GM19043 (cell line): ENCODE results near the gene HADH.
A peak's percentile ranks its signal among the peaks of the same experiment; 100 is the strongest.
"Not testable (repeated sequence)": the region's sequence is repeated elsewhere in the genome, so short reads cannot be mapped to it uniquely, and the experiment has no call there.

Experiments
- ATAC-seq: cut with Tn5 transposase; IDR thresholded peaks from one replicate; pipeline ENCODE4 v1.9.1; 2021; ENCODE audit warnings: low read depth; ENCODE audit not compliant: unreplicated experiment

Gene HADH

DNA sequence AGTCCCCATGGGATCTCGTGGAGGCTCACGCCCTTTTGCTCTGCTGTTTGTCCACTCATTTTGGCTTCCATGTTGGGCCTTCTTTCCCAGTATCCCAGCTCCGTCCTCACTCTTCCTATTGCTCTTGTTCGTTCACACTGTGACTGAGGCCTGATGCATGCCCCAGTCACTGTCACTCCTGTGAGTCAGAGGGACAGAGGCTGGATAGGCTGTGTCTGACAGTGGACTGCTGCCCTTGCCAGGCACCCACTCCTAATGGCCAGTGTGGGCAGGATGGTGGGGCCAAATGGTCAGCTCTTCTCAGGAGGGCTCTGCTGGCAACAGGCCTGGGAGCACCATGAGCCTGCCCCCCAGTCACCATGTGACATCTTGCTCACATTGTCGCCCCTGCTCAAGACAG is 40.0 kb downstream of the HADH start:
- no peak for ATAC-seq

DNA sequence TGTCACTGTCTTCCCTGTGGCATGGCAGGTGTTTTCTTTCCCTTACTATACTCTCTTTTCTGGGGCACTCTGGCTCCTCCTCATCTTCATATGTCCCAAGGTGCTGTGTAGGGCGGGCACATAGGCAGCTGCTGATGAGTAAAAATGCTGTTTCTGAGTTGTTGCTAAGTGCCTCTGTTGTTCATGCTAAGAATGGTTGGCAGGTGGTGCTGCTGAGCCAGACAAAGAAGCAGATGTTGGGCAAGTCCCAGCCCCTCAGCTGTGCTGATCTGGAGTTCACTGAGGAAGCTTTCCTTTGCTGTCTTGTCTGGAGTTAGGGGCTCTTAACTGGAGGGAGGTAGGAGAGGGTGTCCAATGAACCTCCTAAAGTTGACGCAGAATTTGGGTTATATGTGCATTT is 40.6 kb downstream of the HADH start:
- peak; percentile 97 for ATAC-seq

DNA sequence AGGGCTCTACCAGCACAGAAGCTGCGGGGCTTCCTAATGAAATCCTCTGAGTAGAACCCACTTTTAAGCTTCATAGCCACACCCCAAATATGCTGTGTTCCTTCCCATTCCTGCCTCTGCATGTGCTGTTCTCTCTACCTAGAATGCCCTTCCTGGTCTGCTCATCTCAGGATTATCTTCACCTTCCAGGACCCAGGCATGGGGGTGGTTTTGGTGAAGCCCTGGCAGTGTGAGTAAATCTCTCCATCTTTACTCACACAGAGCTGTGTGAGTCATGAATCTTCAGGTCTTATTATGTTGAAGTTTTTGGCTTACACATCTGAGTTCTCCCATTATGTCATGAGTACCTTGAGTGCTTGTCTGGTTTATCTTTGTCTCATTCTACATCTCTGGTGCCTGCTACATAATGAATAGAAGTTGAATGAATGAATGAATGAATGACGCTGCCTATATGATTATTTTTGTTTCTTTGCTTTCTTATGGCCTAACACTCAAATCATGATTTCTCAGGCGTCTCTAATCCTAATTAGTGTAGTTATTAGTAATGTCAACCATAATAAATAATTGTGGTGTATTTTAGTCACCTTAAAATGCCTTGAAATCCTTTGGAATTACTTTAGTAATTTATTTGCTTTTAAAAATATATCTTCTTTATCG is 41.9 kb downstream of the HADH start:
- no peak for ATAC-seq

DNA sequence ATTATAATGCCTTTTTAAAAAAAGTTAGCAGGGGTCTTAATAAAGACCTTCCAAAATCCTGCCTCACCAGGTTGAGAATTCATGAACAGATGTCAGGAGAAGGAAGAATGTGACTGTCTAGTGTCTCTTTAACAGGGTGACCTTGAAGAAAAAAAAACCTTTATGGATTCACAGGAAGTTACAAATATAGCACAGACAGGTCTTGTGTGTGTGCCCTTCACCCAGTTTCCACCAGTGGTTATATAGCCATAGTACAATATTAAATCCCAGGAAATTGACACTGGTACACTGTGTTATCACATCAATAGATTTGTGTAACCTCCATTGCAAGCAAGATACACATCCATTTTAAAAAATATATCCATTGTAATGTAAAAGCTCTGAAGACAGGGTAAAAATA is 43.7 kb downstream of the HADH start:
- ATAC-seq: no peak

DNA sequence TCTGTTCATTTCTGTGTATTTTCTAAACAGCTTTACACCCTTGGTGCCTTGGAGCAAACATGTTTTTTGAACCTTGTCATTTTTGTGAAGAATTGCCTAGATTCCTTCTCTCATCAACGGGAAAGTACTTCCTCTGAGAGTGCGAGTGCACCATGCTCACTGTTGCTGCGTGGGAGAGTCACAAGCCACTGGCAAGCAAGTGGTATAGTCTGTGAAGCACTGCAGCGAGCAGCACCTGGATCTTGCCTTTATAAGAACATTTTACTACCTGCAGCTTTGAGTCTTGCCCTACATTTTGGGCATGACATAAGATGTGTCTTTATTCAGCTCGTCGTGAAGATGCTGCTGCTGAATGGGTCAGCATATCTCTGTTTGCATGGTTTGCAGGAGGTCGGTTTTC is 44.9 kb downstream of the HADH start:
- no peak for ATAC-seq

DNA sequence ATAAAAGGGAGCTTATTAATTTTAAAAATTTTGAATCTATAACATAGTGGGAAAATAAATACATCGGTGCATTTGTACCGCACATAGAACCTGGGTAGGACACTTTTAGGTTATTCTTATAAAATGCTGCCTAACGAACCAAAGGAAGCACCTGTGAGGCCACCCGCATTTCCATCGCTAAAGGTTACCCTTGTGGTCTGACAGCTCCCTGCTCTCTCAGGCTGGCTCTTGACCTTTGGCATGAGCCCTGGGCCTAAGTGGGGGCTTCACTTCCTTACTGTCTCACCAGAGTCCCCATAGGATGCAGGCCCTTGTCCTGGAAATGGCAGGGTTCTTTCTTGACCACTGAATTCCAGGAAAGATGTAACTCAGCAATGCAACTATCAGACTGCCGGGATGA is 46.0 kb downstream of the HADH start:
- ATAC-seq: peak; percentile 35

DNA sequence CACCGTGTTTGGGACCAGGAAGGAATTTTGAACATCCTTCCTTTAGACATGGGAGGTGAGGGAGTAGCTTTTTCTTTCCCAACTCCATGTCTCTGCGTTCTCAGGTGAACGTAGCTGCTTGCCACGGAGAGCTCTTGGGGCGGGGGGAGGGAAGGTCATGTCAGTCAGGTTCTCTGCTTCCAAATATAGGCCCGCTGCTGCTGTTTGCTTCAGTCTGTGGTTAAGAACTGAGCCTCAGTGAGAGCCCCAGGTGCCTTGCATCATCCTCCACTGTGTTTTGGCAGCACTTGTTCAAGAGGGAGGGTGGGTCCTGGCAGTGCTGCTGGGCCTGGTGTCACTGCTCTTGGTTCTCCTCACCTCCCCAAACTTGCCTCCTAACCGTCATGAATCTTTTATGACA is 46.5 kb downstream of the HADH start:
- peak; percentile 97 for ATAC-seq

DNA sequence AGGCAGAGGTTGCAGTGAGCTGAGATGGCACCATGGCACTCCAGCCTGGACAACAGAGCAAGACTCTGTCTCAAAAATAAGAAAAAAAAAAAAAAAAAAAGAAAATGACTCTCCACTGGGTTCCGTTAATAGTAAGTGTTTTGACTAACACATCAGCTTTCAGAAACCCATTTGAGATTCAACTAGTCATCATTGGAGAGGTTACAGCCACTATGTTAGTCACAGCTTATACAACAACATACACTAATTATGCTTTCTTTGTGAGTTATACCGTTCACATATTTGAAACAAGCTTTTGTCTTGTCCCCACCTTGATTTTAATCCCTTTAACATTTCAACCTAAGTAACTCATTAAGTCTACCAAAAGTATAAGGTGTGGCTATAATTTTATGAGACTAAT is 48.2 kb downstream of the HADH start:
- ATAC-seq: no peak

DNA sequence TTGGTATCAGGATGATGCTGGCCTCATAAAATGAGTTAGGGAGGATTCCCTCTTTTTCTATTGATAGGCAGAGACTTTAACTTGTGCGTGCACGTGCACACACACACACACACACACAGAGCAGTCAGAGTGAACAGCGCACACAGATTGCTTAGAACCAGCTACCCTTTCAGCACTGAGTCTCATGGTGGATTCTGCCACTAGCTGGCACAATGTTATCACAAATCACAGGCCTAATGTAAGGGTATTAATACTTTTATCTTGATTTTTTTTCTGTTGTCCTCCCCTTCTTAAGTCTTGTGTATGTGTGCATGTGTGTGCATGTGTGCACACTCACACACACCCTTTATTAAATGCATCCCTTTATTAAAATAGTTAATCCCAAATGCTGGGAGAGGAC is 53.2 kb downstream of the HADH start:
- ATAC-seq: no peak

DNA sequence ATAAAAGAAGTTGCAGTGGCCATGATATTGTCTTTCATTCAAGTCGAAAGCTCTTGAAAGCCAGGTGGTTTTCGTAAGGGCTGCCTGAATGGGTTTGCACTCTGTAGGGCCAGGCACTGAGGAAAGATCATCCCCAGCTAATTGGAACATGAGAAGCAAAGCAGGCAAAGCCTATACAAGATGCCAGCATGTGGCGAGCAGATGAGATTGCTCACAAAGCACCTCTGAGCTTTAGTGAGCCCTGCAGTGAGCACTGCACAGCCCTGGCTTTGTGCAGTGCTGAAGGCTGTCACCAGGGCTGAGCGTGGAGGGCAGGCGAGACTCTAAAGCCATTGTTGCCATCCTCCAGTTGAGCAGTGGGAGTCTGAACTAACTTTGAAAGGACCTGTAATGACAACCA is 53.8 kb downstream of the HADH start:
- no peak for ATAC-seq

DNA sequence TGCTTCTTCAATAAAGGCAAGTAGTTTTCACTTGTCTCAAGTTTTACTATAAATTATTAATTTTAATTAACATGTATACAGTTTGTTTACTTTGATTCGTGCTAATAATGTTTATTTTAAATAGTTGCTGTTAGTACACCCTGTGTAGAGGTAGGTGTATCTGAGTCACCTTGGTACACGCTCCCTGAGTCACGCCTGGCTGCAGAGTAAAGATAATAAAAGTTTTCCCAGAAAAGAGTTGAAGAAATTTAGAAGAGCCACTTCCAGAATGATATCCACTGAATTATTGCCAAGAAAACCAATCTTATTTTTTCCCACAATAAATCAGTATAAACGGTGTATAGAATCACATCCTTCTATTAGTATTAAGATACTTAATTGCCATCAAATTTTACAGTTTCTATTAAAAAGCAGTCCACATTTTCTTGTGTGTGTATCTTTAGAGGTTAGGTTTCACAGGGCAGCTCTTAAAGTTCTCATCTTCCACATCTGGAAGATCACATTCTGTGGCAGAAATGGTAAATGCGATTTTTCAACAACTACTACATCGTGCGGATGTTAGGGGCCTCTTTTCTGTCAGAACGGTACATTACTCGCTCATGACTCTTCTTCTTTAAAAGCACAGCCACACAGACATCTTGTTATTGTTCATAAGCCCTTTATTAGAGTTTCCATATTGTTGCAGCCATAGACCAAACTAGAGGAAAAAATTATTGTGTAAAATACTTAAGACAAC is 55.4 kb downstream of the HADH start:
- no peak for ATAC-seq

DNA sequence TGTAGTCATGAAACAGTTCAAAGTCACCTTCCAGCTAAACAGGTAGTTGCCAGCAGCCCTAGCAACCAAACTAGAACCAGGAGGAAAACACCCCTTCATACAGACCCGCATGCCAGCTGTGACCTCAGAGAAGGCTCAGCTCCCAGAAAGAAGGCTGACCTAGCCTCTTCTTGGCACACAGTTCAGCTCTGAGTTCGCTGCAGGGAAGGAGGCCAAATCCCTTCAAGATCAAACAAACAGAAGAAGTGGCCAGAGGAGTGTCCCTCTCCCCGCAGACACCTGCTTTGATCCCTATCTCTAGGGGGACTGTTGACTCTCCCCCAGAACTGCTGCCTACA is 56.0 kb downstream of the HADH start:
- no peak for ATAC-seq

DNA sequence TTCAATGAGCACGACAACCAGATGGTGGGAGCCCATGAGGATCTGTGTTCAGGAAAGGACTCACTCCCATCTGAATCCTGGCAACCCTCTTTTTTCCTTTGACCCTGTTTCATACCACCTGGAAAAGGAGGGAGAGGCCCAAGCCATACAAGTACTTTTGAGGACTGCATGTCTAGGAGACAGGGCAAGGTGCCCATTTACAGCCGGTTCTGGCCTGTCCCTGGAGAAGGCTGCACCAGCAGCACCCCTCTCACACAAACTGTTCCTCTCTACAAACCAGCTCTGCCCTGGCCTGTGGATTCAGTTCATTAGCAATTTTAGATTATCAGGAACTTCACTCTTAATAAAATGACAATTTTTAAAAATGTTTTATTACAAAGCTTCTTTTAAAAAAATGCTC is 57.5 kb downstream of the HADH start:
- no peak for ATAC-seq

DNA sequence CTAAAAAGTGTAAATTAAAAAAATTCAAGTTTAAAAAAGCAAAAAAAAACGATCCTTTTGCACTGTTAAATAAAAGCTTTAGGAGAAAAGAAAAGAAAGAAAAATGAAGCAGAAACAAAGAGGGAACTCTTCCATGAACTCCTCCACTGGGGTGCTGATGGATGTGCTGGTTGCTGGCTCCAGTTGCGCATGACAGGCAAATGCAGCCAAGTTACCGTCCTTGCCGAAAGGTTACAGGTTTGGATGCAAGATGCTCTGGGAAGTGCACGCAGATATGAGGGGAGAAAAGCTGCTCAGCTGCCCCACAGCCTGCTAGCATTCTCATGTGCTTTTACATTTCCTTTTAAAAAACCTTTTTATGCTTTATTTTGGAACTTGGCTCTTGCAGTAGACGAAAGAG is 58.5 kb downstream of the HADH start:
- ATAC-seq: no peak

DNA sequence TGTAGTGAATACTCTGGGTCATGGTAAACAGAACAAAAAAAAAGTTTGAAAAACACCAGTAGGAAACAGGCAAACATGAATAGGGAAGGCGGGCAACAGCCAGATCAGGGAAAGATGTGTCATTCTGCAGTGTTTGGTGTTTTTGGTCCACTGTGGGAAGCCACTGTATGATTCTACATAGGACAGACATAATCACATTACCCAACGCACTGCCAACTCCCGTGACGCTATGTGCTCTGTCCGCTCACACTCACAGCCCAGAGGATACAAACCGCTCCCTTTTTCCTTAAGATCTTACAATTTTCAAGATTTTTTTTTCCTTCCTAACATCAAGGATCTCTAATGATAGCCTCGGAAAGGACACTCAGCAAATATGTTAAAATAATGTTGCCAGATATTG is 59.3 kb downstream of the HADH start:
- ATAC-seq: no peak

DNA sequence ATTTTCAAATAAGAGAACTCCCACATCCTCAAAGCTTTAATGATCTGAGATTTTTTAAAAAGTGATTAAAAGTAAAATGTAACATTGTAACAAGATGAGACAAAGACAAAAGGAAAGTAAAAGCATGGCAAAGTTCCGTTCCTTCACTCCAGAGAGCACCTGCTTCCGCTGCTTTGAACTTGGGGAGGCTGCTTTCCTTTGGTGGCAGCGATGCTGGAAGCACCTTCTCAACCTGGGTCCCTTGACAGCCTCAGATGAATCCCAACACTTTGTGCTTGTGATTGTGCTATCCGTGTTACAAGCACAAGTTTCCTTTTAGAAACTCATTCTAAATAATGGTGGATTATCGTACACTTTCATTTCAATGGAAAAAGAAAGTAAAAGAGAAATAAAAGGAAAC is 59.7 kb downstream of the HADH start:
- no peak for ATAC-seq

DNA sequence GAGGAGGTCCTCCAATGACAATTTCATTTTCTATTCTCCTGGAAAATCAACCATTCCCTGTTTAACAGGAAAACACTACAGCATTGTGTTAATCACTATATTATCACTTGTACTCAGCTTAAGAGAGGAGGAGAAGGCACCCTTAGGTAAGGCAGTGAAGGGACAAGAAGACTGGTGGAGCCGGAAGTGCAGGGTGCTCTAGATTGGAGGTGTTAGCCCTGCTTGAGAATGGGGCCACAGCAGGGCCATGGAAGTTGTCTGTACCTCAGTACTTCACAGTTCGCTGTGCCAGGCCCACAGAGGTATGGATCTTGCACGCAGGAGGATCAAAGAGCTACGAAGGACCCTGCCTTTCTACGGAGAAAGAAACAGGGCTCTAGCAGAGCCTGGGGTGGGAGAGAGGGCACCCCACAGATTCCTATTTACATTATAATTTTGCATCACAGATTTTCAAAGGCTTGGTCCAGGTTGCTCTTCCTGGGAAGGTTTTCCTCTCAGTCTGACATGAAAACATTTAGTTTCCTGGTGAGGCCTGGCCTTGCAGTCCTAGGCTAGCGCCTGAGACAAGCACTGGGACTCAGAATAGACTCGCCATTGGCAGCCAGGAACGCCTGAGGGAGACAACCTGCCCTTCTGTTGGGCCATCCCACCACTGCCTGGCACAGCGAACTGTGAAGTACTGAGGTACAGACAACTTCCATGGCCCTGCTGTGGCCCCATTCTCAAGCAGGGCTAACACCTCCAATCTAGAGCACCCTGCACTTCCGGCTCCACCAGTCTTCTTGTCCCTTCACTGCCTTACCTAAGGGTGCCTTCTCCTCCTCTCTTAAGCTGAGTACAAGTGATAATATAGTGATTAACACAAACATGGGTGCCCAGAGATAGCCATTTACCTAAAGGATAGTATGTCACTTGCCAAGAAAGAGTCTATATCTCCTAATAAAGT is 60.8 kb downstream of the HADH start:
- ATAC-seq: not testable (repeated sequence)

DNA sequence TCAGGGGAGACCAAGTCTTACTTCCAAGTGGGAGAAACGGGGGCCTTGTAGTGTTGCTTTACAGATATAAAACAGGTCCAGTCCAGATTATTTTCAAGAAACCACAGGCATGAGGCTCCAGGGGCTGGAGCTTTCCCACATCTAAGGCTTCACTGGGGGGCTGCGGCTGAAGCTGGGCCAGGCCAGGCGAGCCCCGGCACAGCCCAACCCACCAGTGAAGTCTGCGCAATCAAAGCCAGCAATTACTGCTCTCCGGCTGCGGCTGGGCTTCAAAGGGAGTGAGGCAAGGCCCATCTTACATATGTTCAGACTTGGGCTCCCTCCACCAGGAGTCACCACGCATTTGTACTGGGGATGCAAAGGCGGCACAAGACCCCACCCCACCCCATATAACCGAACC is 61.7 kb downstream of the HADH start:
- ATAC-seq: no peak

DNA sequence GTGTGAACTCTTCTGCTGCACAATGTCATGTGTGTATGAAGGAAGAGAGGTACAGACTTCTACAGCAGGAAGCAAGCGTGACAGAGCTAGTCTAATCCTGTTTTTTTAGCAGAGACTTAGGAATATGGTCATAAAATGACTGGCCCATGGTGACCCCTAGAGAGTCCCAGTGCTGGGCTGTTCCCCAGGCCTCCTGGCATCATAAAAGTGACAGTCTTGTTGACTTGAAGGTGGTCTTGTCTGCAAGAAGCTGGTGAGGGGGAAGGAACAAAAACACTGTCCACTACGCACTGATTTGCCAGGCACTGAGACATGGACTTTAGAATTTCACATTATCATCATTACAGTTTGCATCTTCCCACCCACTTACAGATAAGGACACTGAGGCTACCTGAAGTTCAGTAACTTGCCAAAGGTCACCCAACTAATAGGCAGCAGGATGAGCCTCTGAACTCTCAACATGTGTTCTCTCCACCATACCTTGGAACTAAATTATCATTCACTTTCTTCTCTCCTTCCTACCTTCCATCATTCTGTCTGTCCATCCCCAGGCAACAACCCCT is 63.0 kb downstream of the HADH start:
- no peak for ATAC-seq

DNA sequence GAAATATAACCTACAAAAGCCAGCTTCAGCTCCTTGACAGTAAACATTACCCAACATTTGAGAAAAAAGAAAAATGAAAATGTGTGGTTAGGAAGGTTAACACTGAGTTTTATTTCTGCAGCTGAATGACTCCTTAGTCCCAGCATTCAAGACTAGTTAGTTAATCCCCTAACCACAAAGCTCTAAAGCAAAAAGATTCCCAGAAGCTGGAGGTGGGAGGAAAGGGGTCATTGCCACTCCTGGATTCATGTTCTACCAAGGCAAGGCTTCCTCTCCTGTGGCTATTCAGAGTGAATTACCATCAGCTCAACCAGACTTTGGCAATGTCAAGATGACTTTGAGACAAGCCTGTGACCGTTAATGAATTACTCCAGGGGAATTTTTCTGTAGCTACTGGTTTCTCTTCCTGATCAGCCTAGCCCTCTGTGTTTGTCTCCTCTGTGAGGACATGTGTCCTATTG is 63.6 kb downstream of the HADH start:
- peak; percentile 92 for ATAC-seq

DNA sequence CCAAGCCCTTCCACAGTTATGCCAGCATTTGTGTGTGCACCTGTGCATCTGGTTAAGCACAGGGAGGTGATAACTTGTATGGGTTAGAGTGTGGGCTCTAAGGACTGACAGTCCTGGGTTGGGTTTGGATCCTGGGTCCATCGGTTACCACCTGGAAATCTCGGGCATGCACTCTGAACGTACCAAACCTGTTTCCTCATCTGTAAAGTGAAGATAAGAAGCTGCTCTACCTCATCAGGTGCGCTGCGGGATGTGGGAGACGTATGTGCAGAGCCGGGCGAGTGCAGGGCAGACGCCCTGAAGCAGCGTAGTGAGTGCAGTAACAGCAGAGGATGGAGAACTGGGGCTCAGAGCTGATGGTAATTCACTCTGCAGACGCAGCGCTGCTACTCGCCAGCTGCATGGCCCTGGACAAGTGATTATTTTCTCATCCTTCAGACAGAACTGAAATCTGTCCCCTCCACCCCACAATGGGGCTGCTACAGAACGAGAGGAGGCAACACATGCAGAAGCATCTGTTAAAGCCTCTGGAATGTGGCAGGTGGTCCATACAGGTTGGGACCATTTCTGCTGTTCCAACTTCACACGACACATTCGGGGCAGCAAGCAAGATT is 64.4 kb downstream of the HADH start:
- peak; percentile 4 for ATAC-seq
